ENCODE measurements around the gene PTPRG.

The PTPRG gene

GRCh38 chr3:62203561-62203960, 642.2 kb downstream of the PTPRG start:
- no peak overlapping the region for H3K27ac ChIP-seq

GRCh38 chr3:62207197-62207596, 645.8 kb downstream of the PTPRG start:
- TF ChIP-seq ZFX (IDR thresholded peaks at IDR 0.05) (no peak), CTCF (conservative IDR thresholded peaks at IDR 0.05) (no peak)
- no peak overlapping the region for H3K27ac ChIP-seq

More at GRCh38 chr3:62203561-62203960, 642.2 kb downstream of the PTPRG start:
- TF ChIP-seq ZFX (IDR thresholded peaks at IDR 0.05) (no peak), CTCF (conservative IDR thresholded peaks at IDR 0.05) (no peak)

- H3K27ac ChIP-seq = no peak overlapping the region
Measured at GRCh38 chr3:62208385-62208784, 647.0 kb downstream of the PTPRG start.

GRCh38 chr3:62209101-62209500, 647.7 kb downstream of the PTPRG start:
- TF ChIP-seq ZFX (IDR thresholded peaks at IDR 0.05) (no peak), CTCF (conservative IDR thresholded peaks at IDR 0.05) (no peak)
- H3K27ac ChIP-seq = no peak overlapping the region

More at GRCh38 chr3:62208385-62208784, 647.0 kb downstream of the PTPRG start:
- TF ChIP-seq CTCF (conservative IDR thresholded peaks at IDR 0.05) = no peak
- TF ChIP-seq ZFX (IDR thresholded peaks at IDR 0.05) = no peak

- TF ChIP-seq ZFX (IDR thresholded peaks at IDR 0.05) (no peak), CTCF (conservative IDR thresholded peaks at IDR 0.05) (no peak)
- H3K27ac ChIP-seq = no peak overlapping the region
Measured at GRCh38 chr3:62210011-62210410, 648.6 kb downstream of the PTPRG start.

GRCh38 chr3:62211675-62212429, 650.5 kb downstream of the PTPRG start:
- TF ChIP-seq CTCF (conservative IDR thresholded peaks at IDR 0.05) (peak; percentile 41), ZFX (IDR thresholded peaks at IDR 0.05) (no peak)
- no peak overlapping the region; the same call in 1 of the 2 replicates for H3K27ac ChIP-seq

GRCh38 chr3:62214850-62215249, 653.5 kb downstream of the PTPRG start:
- no peak overlapping the region for H3K27ac ChIP-seq
- TF ChIP-seq ZFX (IDR thresholded peaks at IDR 0.05) (no peak), CTCF (conservative IDR thresholded peaks at IDR 0.05) (no peak)
